LNCAP (cell line): ENCODE measurements around the gene NFATC3.

Experiments
- TF ChIP-seq, protein P1 (sequence below): fragments of 450-650 bp; IDR thresholded peaks from 2 replicates; pipeline ENCODE4 v1.5.1; 2017; ENCODE audit warnings: mild to moderate bottlenecking

NFATC3 gene

DNA sequence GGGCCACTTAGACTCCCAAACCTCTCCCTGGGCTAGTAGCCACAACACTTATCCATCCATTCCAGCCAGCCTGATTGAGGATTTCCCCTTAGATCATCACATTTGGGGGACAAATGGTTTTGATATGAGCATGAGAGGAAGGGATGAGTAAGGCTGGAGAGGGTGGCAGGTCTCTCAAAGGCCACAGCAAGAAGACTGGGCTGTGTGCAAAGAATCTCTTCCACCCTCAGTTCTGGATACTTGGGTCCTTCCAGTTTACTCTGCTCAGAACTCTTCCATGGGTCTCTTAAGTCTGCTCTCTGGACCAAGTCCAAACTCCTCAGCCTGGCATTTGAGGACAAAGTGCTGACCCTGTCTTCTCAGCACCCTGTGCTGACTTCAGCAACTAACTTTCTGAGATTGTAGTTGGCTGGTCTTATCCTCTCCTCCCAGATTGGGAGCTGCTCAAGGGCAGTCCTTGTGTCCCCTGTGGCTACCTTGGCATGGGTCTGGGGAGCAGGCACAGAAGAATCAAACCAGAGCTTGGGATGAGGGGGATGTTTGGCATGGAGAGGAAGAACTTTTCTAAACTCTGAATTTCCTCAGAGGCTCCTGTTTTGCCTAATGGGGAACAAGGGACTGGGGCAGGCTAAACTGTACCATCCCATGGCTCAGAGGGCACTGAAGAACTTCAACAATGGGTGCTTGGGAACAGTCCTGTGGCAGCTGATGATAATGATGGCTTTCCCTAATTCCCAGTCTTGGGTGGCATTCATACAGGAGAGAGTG is 3.1 kb upstream of the NFATC3 start:
- TF ChIP-seq, protein P1, sequence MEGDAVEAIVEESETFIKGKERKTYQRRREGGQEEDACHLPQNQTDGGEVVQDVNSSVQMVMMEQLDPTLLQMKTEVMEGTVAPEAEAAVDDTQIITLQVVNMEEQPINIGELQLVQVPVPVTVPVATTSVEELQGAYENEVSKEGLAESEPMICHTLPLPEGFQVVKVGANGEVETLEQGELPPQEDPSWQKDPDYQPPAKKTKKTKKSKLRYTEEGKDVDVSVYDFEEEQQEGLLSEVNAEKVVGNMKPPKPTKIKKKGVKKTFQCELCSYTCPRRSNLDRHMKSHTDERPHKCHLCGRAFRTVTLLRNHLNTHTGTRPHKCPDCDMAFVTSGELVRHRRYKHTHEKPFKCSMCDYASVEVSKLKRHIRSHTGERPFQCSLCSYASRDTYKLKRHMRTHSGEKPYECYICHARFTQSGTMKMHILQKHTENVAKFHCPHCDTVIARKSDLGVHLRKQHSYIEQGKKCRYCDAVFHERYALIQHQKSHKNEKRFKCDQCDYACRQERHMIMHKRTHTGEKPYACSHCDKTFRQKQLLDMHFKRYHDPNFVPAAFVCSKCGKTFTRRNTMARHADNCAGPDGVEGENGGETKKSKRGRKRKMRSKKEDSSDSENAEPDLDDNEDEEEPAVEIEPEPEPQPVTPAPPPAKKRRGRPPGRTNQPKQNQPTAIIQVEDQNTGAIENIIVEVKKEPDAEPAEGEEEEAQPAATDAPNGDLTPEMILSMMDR, result no peak

DNA sequence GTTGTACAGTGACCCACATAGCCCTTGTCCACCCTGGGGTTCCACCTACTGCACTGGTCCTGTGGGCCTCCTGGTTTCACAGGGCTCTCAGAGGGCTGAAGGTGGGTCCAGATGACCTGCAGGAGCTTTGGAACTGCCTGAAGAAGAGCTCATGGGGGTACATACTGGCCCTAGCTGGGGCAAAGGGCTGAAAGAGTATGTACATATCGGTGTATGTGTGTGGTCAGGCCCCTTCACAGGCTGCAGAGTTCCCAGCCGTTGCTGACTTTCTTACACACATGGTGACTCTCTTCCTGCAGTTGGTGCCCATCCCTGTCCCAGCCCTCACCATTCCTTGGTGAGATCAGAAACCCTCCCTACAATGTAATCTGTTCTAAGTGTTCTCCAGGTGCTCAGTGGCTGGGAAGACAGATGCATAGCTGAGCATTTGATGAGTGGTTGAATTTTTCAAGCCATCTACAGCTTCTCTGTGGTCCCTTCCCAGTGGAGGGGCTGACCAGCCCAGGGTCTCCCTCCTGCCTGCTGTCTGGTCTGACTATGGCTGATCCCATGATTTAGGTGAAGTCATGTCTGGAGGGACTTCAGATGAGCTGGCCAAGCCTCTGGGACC is 2.4 kb upstream of the NFATC3 start:
- TF ChIP-seq, protein P1, result no peak

DNA sequence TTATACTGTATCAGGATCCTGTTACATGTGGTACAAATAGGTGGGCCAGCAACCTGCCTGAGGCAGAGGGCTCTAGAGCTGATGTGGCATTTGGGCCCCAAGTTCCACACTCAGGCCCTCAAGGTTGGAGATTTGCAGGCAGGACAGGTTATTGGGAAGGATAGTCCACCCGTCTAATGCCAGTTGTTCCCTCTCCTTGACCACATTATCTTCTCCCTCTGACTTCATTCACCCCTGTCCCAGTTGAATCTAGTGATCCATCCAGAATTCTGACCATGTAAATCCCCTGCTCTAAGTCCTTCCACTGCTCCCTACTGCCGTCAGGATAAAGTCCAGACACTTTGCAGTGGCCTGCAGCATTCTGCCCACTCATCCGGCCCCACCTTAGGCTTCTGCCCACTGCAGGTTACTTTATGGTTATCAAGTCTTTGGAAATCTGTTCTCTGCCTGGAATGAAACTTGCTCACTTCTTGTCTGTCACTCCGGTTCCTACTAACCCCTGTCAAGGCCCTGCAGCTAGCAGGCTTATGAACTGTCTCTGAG is 1.9 kb upstream of the NFATC3 start:
- TF ChIP-seq, protein P1, result no peak

DNA sequence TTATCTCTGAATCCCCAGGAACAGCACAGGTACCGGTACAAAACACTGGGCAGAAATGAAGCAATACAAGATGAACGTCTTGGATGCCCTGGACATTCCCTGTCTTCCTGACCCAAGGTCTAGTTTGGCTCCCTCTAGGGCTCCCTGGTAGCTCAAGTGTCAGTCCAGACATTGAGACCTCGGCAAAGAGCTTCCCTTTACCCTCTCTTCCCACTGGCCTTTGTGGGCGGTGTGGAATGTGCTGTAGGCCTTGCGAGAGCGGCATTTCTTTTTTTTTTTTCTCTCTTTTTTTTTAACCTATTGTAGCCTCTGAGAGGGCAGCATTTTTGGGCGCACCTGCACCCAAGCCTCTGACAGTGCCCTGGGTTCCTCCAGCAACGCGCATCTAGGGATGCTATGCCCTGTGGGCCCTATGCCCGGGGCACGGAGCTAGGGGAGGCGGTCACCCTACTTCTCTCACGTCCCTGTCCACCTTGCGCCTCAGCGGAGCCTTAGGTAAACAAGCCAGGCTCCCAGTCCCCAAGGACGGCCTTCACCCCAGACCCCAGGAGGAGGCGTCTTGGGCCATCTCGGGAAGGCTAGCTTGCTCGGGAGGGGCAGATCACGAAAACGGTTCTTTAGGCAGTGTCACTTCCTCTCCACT is 1.2 kb upstream of the NFATC3 start:
- TF ChIP-seq, protein P1, result no peak

DNA sequence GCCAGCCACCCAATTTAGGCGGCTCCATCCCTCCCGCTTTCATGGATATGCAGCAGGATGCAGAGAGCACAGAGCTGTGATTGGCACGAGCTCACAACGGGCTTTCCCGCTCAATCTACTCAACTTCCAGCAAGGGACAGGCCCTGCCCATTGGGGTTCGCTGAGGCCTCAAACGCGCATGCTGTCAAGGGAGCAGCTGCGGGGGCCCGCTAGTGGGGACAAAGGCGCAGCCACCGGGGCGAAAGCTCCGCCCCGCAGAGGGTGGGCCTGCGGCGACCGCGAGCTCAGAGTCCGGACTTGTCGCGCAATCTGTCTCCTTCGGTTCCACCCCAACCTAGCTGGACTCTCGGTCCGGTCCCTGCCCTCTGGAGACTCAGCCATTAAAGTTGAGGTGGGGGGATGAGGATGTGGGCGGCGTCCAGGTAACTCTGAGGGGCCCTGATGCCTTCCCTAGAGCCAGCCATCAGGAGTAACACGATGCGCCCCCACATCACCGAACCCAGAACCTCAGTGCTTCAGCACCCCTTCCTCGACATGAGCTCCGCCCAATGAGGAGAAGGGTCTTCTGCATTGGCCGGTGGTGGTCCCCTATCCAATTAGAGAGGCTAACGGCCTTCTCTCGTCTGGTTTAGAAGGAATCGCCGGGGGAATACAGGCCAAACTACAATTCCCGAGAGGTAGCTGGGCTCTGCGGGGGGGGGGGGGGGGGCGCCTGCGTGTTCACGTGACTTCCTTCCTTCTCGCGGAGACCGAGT is 489 bp upstream of the NFATC3 start:
- TF ChIP-seq, protein P1, result no peak

DNA sequence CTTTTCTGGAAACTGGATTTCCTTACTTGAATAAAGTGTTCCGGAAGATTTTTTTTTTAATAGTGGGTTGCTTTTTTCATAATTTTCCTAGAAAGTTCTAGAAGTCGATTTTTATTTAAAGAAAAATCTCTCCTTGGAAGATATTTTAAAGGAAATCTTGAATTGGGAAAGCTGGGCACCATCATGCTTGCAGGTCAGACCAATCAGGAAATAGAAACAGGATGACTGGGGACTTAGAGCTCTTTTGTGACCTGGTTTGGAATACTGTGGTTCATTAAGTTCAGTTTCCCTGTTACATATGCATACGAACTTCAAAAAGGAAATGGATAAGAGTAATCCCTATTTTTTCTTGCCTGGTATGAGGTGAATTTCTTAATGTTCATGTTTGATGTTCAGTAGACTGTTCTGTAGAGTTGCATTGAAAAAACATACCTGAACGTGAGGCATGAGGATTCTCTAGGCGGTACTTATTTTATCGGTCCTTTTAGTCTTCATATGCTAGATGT is 1.2 kb downstream of the NFATC3 start:
- TF ChIP-seq, protein P1, result no peak

DNA sequence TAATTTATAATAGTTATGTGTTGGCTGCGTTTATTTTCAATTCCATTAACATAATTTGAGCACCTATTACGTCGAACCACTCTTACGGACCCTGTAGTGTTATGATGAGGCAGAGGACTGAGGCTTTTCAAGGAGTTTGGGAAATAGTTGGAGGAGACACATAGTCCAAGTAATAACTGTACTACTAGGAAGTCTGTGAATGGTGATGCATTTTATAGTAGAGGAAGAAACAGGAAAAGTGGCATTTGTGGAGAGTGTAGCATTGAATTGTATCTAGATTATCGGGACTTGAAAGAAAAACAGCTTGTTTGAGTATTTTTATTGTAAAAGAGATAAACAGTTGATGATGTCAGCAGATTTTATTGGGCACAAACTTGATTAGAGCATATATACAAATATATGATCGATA is 1.7 kb downstream of the NFATC3 start:
- TF ChIP-seq, protein P1, result no peak
